Fibroblast of skin of left quadriceps (primary cell): ENCODE measurements around the gene DENND2A.

ENCODE experiments used
- DNase-seq, 2 experiments: peaks; one replicate each; pipeline ENCODE4 v3.0.0-alpha.2; 2013; ENCODE audit warnings: low read depth in 2 of 2

Gene DENND2A

DNA sequence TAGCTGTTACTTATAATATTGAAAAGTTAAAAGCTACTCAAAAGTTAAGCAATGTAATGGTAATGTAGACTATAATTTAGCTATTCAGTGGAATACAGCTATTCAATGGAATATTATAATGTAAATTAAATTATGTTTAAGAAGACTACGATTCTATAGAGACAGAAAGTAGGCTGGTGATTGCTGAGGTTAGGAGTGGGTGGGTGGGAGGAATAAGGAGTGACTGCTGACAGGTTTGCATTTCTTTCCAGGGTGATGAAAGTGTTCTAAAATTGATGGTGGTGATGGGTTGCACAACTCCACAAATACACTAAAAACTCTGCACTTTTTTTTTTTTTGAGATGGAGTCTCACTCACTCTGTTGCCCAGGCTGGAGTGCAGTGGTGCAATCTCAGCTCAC, 21.4 kb downstream of the DENND2A start:
- DNase-seq: no peak

DNA sequence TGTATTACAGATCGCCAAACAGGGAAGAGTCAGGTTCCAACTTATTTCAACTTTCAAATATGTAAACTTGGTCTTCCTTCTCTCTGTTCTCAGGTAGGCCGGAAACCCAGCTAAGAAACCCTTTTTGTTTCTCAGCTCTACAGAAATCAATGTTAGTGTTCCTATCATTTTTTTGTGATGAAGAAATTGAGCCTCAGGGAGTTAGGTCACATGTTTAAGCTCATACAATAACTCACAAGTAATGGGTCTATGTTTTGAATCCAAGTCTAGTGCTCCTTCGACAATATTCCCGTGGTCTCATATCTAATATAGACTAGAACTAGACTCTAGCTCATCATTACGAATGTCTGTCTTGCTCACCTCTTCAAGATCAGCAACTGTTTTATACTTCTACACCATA, 22.3 kb downstream of the DENND2A start:
- no peak for DNase-seq

DNA sequence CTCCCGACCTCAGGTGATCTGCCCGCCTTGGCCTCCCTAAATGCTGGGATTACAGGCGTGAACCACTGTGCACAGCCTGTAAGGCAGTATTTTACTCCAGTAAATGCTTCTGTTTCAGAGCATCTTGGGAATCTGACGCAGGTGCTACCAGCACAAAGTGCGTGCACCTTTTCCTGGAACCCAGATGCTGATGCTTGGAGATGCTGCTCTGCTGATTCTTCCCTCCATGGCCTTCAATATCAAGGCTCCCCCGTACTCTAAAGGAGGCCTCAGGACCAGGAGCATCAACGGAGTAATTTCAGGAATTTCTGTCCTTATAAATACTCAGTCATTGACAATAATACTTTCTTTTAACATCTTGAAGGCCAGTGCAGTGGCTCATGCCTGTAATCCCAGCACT, 23.5 kb downstream of the DENND2A start:
- no peak for DNase-seq

DNA sequence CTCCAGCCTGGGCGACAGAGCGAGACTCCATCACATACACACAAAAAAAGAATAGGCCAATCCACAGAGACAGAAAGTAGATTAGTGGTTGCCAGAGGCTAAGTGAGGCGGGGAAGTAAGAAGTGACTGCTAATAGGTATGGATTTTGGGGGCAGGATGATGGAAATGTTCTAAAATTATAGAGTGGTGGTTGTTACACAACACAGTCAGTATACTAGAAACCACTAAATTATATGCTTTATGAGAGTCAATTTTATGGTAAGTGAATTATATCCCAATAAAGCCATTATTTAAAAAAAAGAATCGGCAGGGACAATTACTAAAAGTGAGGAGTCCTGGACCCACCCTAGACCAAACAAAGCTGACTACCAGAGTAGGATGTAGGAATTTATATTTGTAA, 24.3 kb downstream of the DENND2A start:
- no peak for DNase-seq

DNA sequence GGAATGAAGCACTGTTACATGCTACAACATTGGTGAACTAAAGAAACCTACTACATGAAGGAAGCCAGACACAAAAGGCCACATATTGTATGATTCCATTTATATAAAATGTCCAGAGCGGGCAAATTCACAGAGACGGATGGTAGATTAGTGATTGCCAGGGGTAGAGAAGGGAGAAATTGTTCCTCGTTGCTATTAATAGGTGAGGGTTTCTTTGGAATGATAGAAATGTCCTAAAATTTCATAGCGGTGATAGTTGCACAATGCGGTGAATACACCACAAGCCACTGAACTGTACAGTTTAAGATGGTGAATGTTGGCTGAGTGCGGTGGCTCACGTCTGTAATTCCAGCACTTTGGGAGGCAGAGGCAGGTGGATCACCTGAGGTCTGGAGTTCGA, 29.0 kb downstream of the DENND2A start:
- no peak for DNase-seq

DNA sequence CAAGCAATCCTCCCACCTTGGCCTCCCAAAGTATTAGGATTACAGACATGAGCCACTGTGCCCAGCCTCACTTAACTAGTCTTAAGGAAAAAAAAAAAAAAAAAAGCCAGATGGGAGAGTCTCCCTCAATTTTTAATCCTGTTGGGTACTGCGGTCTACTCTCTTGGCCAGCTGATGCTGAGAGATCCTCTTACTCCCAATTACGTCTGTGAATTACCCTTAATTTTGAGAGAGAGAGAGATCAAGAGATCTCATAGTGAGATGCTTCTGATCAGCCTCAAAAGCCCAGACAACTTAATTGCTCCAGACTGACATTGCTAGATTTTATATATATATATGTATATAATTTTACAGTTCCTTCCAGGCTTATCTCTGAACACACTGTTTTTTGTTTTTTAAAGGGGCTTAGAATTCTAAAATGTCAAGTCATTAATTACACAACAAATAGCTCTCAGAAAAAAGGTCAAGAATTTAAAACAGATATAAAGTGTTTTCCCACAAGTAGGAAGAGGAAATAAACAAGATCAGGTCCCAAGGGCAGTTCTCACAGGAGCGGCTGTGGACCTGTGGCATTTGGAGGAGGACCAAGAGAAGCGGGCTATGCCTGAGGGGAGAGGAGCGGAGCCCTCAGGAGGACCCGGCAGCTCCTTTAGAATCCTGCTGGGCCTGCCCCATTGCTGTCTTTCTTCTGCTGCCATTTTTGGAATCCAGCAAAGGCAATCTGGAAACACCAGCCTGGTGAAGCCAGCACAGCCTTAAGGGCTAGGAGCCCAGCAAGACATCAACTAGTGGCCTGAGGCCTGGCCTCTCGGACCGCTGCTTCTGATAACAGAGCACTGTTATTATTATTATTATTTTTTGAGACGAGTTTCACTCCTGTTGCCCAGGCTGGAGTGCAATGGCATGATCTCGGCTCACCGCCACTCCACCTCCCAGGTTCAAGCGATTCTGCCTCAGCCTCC, 30.1 kb downstream of the DENND2A start:
- DNase-seq: no peak

DNA sequence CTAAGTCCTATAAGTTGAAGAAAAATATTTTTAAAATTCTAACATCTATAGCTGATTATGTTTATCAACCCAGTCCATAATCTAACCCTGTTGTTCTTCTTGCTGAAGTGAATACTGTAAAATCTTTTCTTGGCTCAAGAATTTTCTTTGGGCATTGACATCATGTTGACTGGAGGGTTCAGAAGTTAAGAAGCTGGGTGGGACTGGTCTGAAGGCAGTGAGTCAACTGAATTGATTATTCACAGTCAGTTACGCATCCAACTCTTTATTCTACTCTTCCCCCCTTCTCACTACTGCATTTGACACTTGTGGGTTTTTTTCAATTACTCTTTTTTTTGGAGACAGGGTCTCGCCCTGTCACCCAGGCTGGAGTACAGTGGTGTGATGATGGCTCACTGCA, 31.0 kb downstream of the DENND2A start:
- no peak for DNase-seq

DNA sequence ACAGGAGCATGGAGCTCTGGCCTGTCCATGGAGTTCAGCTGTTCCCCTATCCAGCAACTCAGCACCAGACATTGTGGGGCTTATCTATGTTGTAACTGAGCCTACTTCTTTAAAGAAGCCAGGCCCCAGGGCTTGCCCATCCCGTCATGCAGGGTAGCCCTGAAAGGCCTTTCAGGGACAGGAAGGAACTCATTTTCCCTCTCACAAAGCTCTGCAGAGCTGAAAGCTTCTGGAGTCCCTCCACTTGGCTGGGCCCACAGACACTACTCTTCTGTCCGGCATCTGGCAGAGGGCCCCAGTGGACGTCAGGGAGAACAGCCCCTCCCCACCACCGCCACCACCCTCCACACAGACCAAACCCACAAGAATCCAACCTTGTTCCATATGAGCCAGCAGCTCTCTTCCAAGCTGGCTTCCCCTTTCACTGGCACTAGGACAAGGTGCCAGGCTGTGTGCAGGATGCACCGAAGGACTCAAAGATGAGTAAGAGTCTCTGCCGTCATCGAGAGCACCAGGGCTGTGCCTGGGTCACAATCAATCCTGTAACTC, 33.1 kb downstream of the DENND2A start:
- no peak for DNase-seq

DNA sequence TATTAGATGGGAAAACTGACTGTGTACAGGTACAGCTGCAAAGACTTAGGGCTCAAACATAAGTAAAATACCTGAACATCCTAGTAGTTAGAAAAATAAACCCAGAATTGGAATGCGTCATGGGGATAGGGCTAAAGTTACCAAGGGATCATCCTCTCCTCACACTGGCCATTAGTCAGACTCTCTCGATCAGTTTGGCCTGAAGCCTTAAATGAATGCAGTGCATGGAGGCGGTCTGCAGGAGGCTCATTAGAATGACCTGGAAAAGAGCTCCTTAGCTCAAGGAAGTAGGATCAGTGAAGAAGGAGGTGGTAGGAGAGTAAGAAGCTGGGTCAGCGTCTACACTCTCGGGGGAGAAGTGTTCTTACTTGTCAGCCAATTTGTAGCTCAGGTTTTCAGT, 35.3 kb downstream of the DENND2A start:
- no peak for DNase-seq

DNA sequence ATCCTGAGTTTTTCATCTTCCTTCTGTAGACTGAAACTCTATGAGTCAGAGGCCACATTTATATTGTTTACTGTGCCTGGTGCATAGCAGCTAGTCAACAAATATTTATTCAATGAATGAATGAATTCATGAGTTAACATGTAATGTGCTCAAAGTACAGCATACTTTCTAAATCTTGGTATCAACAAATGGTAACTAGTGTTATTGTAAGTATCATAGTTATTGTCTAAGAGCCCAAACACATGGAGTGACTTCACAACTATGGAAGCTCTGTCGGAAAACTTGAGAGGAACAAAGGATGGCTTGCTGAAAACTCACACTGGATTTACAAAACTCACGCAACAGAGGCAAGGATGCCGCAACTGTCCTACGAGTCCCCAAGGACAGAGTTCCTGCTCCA, 35.9 kb downstream of the DENND2A start:
- DNase-seq: no peak

DNA sequence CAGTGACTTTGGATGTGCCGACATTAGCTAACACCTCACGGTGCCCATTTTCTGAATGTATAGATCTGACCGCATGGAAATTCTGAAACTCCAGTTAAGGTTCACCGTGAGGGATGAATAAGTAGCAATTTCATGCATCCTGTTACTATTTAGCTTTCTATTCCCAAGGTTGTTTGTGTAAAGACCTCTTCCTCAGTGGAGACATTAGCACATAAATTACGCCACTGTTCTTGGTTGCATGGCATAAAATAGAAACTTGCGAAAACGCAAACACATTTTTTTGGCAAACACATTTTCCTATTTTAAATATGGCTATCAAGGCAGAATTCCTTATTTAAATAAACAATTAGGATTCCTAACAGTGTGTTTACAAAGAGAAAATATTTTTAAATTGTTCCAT, 36.5 kb downstream of the DENND2A start:
- no peak for DNase-seq

DNA sequence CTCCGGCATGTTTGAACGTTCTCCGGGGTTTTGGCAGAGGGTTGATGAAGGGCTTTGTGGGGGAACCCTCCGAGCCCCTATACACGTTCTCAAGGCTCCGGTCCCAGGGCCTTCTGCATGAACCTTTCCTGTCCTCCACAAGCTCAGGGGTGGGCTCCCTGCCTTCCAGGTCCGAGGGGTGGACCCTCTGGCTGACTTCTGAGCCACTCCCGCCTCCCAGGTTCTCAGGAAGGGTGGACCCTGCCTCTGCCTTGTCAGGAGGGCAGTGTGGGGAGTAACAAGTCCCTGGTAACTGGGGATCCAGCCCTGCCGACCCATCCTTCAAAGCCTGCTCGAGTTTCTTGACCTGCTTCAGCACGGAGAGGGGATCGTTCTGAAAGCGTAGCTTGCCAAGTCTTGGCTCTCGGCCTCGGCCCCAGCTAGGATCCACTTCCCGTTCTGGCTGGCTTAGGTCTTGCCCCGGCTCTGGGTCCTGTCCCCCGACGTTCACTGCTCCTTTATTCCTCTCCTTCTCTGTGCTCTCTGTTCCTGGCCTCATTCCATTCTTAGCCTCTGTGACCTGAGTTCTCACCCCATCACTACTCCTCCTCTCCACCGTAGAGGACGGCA, 38.9 kb downstream of the DENND2A start:
- no peak for DNase-seq

DNA sequence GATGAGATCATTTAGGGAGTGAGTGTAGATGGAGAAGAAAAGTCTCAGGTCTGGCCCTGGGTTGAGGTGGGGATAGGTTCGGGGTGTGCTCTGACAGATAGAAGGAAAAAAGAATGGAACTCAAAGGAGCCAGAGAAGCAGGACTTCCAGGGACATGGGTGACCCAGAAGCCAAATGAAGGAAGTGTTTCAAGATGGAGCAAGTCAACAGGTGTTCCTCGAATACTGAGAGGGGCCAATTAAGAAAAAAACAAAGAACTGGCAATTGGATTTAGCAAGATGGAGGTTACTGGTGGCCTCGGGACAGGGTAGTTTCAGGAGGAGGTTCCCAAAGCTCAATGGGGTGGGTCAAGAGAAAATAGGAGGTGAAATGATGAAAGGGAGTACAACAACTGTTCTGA, 40.3 kb downstream of the DENND2A start:
- DNase-seq: no peak

DNA sequence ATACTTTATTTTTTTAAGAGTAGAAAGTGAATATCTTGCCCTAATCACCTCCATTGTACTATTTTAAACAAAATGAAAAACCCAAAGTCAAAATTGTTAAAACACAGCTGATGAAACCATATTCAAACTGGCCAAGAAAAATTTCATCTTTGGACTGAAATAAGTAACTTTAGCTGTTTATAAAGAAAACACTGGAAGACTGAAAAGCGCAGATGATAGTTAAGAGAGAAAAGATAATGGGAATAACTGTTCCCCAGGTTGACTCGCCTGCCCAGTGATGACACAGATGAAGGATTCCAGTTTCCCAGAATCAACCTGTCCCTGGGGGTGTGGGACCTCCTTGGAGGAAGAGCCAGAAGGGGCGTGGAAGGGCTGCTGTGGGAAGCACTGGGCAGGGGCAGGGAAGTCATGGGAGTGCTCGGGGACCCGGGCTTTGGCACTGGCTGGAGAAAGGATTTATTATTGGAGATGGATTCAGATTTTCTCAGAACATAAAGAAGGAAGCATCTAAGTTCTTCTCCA, 43.1 kb downstream of the DENND2A start:
- DNase-seq: no peak

DNA sequence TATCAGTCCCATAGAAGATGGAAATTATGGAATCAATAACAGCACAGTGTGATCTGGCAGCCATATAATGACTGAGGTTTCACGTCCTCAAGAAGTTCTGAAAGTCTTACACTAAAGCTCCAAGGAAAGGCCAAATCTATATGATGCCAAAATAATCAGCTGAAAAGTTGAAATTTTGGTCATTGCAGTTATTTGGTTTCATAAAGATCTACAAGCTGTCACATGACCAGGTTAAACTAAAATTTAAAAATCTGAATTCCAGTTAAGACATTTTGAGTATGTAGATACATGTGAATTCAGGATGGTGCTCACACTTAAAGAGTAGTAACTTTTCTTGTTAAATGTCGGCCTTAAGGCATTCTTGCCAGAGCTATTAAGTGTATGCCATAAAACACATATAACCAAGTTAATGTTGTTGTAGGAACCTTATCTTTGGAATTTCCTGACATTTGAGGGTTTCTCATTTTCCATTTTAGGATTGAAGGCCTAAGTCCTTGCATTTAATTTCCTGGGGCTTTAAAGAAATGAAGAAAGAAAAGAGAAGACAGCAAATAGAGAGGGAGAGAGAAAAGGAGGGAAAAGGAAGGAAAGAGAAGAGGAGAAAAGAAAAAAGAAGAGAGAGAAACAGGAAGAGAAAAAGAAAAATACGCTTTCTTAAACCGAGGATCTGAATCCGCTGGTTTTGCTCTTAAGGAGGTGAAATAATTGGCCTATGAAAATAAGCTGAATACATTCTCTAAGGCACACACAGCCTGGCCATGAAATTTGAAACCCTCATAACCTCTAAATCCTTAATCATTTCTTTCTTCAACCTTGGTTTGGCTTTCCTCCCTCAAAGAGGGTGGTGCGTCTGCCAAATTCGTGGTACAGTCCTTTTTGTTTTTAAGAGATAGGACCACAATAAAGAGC, 43.8 kb downstream of the DENND2A start:
- DNase-seq: no peak

DNA sequence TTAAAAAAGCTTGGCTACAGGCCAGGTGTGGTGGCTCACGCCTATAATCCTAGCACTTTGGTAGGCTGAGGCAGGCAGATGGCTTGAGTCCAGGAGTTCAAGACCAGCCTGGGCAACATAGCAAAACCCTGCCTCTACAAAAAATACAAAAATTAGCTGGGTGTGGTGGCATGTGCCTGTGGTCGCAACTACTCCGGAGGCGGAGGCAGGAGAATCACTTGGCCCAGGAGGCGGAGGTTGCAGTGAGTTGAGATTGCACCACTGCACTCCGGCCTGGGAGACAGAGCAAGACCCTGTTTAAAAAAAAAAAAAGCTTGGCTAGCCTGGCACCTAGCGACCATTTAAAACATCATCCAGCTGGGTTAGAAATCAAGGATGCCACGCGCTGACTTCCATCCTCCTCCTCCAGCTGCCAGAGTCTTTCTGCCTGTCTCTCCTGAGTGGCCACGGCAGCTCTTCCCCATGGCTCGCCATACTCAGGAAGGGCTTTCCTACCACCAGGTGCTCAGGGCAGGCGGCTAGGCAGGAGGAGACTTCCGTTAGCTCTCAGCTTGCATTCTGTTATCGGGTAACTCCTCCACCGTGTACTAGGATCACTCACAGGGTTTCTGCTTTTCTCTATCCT, 45.0 kb downstream of the DENND2A start:
- DNase-seq: no peak

DNA sequence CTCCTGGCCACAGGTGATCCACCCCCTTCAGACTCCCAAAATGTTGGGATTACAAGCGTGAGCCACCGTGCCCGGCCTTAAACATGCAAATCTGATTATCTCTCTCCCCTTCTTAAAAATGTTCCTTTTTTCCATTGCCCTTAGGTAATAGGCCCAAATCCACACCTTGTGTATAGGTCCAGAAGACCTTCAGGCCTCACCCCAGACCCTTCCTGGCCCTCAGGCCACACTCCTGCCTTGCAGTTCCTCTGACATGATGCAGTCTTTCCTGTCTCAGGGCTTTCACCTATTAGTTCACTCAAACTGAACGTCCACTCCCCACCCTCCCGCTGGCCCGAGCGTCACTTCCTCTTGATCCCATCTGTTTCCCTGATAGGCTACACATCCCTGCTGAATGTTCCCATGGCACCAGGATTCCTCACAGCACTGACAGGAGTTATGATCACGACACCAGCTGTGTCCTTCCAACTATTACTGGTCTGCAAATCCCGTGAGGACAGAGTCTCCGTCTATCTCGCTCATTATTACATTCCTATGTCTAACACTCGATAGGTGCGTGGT, 46.4 kb downstream of the DENND2A start:
- DNase-seq: no peak

DNA sequence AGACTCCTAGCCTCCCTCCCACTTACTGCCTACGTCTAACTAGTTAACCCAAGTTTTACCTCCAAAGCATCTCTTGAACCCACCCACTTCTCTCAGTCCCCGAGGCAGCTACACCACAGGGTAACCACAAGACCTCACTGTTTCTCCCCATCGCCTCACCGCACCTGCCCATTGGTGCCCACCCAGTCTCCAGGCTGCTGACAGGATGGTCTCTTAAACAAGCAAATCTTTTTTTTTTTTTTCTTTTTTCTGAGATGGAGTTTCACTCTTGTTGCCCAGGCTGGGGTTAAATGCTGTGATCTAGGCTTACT, 47.0 kb downstream of the DENND2A start:
- no peak for DNase-seq

DNA sequence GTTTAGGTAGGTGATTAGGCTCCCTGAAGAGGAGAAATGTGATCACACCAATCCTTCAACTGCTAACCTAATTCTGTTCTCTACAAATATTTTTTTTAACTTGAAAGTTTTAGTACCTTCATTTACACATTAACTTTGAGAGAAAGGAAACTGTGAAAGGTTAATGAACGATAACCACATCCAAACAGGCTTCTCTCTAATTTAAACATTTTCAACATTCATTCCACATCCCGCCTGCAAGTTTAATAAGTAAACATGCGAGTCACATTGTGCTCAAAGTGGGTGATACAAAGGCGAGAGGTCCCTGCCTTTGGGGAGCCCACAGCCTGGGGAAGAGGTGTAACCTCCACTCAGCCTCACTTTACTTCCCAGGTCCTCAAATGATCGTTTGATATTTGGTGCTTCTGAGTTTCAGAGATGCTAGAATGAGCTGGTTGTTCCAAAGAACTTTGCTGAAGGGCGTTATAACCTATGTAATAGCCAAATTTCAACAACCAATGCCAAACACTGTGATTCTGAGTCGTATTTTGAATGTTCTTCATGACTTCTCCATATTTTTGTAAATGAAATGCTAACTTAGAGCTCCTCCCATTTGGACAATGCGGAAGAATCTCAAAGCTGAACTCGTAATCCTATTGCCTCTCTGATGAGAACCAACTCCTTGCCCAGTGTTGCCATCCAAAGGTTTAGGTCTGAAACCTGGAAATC, 47.5 kb downstream of the DENND2A start:
- DNase-seq: no peak

DNA sequence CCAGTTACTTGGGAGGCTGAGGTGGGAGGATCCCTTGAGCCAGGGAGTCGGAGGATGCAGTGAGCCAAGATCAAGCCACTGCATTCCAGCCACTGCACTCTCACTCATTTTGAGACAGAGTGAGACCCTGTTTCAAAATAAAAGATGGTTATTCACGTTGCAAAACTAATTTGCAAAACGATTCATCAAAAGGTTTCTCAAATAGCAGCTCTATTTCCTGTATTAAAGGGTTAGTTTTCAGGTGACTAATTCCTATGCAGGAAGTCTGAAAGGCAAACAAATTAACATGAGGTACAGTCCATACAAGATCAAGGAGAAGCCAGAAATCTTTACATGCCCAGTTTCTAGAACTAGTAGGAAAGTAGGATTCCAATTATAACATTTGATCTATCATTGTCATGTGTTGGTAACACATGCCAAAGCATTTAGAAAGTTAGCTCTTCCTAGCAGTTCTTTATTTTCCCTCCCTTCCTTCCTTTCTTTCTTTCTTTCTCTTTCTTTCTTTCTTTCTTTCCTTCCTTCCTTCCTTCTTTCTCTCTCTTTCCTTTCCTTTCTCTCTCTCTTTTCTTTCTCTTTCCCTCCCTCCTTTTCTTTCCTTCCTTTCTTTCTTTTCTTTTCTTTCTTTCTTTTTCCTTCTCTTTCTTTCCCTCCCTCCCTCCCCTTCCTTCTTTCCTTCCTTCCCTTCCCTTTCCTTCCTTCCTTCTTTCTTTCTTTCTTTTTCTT, 49.3 kb downstream of the DENND2A start:
- no peak for DNase-seq
